Ovary (tissue), 1 donor: ENCODE measurements around the gene AP1S2.

Experiments
- EP300 ChIP-seq: sonication (generic); formaldehyde crosslinking; IDR thresholded peaks from one replicate; pipeline ENCODE4 v1.6.1; 2017; ENCODE audit warnings: antibody characterized with exemption
- POLR2A ChIP-seq: fragments of 450-650 bp; IDR thresholded peaks from one replicate; pipeline ENCODE4 v1.6.1; 2017; ENCODE audit warnings: antibody characterized with exemption, mild to moderate bottlenecking, moderate library complexity

DNA sequence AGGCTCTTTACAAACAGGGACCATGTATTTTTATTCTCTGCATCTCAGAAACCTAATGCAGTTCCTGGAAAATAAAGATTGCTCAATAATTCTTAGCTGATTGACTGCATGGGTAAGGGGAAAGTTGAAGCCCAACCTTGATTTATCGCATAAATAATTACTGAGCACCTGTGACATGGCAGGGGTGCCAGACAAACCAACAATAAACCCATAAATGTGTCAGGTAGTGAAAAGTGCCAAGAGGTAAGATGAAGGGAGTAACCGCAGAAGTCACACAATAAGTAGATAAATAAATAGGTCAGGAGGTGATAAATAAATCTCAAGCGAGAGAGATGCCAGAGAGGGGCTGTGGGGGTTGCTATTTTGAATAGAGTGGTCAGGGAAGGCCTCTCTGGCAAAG lies 20.1 kb upstream of the AP1S2 start:
- TF ChIP-seq EP300 = no peak
- no peak for TF ChIP-seq POLR2A
